K562 (cell line): ENCODE measurements around the gene CD300A. TPM values are rescaled to one million over a fixed set of nuclear protein-coding genes. Genes with fewer than 3 reads are reported as not detected.

Source experiments
- CHCHD3 ChIP-seq: fragments of 250-450 bp; sonication (Bioruptor Pico); IDR thresholded peaks from 2 replicates; pipeline ENCODE4 v2.1.2; 2022; ENCODE audit warnings: mild to moderate bottlenecking
- DMBX1 ChIP-seq: fragments of 250-450 bp; sonication (Bioruptor Pico); IDR thresholded peaks from 2 replicates; pipeline ENCODE4 v1.8.0; 2022; ENCODE audit warnings: inconsistent platforms, mild to moderate bottlenecking, moderate library complexity, borderline replicate concordance
- E2F3 ChIP-seq: fragments of 250-450 bp; sonication (Bioruptor Pico); IDR thresholded peaks from 2 replicates; pipeline ENCODE4 v1.4.0; 2020; ENCODE audit warnings: mild to moderate bottlenecking
- GTF2A2 ChIP-seq: IDR thresholded peaks from 2 replicates; pipeline ENCODE4 v1.6.1; 2016; ENCODE audit warnings: mild to moderate bottlenecking, missing genetic modification characterization, missing compliant biosample characterization
- KDM1A ChIP-seq, 2 experiments: fragments of 450-650 bp; IDR thresholded peaks; 2 replicates each; pipeline ENCODE4 v1.6.1; 2016; ENCODE audit warnings: mild to moderate bottlenecking in 2 of 2
- MBD2 ChIP-seq: sonication (generic); IDR thresholded peaks from 2 replicates; pipeline ENCODE4 v1.6.1; 2016; ENCODE audit warnings: low read depth, borderline replicate concordance
- TEAD1 ChIP-seq, 2 experiments: fragments of 450-650 bp in 1 of 2; sonication (generic) in 1 of 2; formaldehyde crosslinking; IDR thresholded peaks; 2 replicates each; pipeline versions ENCODE4 v1.4.0 to v1.8.0; 2020 to 2022; ENCODE audit warnings: mild to moderate bottlenecking in 2 of 2, missing genetic modification reagents in 1 of 2
- polyA plus RNA-seq, 8 experiments: library from polyadenylated mRNA; depleted of rRNA in 4 of 8; stranded (reverse) in 5 of 8; unstranded in 3 of 8; fragments of >200 nt; fragmentation: Nextera tagmentation in 2 of 8; fragmentation: Illumina TruSeq in 1 of 8; extraction: Ambion mirVana in 2 of 8; extraction: Trizol in 1 of 8; gene quantifications; 2 replicates each; pipeline versions ENCODE4 v1.2.1 to v1.2.3, GENCODE V29; 2011 to 2014; ENCODE audit warnings: inconsistent platforms in 1 of 8, missing spikeins in 1 of 8
- total RNA-seq, 7 experiments: library from RNA; depleted of rRNA in 6 of 7; stranded (reverse); fragments of >200 nt in 6 of 7; fragmentation: Illumina TruSeq in 2 of 7; extraction: Trizol in 2 of 7; gene quantifications; 2 replicates each; pipeline versions ENCODE4 v1.2.1 to v1.2.3, GENCODE V29; 2011 to 2021; ENCODE audit warnings: low replicate concordance in 1 of 7
- TF ChIP-seq, protein P1 (sequence below): fragments of 200-800 bp; sonication (Bioruptor generic); IDR thresholded peaks from 2 replicates; pipeline ENCODE4 v1.6.1; 2017; ENCODE audit warnings: missing genetic modification characterization, missing compliant biosample characterization
- TF ChIP-seq, protein P2 (sequence below): sonication (generic); formaldehyde crosslinking; IDR thresholded peaks from 2 replicates; pipeline ENCODE4 v1.8.1; 2023; ENCODE audit warnings: missing genetic modification reagents, mild to moderate bottlenecking, borderline replicate concordance
- TF ChIP-seq, protein P3 (sequence below): sonication (generic); formaldehyde crosslinking; IDR thresholded peaks from 2 replicates; pipeline ENCODE4 v1.8.0; 2022; ENCODE audit warnings: missing genetic modification reagents, mild to moderate bottlenecking, borderline replicate concordance
- TF ChIP-seq, protein P4 (sequence below), 2 experiments: fragments of 200-800 bp in 1 of 2; sonication (Bioruptor generic) in 1 of 2; sonication (generic) in 1 of 2; formaldehyde crosslinking in 1 of 2; IDR thresholded peaks in 1 of 2; conservative IDR thresholded peaks in 1 of 2; 2 replicates each; pipeline versions ENCODE4 v1.5.0 to v1.6.1; 2016 to 2020; ENCODE audit warnings: missing compliant biosample characterization in 1 of 2, missing genetic modification characterization in 1 of 2, missing genetic modification reagents in 1 of 2

The CD300A gene
- total and polyA plus RNA-seq, 9 of the 15 experiments (the other 6 are each of a cell fraction or from before 2014, with no cell fraction given) = 0.21 to 1.7 (median 0.41) TPM; not detected in 1

DNA sequence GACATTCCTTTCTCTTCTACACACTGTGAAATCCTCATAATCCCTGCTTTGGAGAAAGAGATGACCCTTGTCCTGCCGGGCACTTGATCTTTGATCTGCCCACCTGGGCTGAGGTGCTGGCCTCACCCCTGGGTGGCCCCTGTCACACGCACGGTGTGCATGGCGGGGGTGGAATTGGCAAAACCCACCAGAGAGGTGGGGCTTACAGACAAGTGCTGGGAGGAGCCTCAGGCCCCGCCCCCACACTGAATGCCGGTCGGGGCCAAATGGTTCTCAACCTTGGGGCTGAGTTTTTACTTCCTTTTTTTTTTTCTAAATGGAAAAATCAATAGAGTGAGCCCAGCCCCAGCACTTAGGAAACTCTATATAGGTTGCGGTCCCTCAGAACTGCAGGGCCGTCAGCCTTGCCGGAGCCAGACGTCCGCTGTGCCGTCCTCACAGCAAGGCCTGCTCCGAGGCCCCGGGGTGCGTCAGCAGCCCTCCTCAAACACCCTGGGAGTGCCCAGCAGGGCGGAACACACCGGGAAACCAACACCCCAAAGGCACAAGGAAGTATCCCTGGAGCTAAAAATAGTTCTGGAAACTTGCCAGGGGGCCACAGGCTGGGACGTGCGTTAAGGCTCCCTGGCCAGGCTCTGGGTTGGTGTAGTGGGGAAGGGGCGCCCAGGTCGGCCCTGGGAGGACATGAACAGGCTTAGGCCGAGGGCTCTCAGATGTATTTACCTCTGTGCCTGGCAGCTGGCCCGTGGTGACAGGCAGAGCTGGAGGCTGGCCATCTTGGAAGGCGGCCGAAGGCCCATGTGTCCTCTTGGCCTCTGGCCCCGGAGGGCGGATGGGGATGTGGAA lies 23.5 kb upstream of the CD300A start (continued):
- TF ChIP-seq, protein P1, sequence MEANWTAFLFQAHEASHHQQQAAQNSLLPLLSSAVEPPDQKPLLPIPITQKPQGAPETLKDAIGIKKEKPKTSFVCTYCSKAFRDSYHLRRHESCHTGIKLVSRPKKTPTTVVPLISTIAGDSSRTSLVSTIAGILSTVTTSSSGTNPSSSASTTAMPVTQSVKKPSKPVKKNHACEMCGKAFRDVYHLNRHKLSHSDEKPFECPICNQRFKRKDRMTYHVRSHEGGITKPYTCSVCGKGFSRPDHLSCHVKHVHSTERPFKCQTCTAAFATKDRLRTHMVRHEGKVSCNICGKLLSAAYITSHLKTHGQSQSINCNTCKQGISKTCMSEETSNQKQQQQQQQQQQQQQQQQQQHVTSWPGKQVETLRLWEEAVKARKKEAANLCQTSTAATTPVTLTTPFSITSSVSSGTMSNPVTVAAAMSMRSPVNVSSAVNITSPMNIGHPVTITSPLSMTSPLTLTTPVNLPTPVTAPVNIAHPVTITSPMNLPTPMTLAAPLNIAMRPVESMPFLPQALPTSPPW = peak; percentile 65; the same call in 1 of the 2 replicates
- TF ChIP-seq E2F3 (no peak), GTF2A2 (no peak), DMBX1 (CRISPR knock-in tag) (no peak), CHCHD3 (CRISPR knock-in tag) (no peak), TEAD1 (CRISPR knock-in tag; IDR thresholded peaks at IDR 0.05) (no peak), KDM1A (IDR thresholded peaks at IDR 0.05) (no peak), MBD2 (no peak)
- TF ChIP-seq, protein P2, sequence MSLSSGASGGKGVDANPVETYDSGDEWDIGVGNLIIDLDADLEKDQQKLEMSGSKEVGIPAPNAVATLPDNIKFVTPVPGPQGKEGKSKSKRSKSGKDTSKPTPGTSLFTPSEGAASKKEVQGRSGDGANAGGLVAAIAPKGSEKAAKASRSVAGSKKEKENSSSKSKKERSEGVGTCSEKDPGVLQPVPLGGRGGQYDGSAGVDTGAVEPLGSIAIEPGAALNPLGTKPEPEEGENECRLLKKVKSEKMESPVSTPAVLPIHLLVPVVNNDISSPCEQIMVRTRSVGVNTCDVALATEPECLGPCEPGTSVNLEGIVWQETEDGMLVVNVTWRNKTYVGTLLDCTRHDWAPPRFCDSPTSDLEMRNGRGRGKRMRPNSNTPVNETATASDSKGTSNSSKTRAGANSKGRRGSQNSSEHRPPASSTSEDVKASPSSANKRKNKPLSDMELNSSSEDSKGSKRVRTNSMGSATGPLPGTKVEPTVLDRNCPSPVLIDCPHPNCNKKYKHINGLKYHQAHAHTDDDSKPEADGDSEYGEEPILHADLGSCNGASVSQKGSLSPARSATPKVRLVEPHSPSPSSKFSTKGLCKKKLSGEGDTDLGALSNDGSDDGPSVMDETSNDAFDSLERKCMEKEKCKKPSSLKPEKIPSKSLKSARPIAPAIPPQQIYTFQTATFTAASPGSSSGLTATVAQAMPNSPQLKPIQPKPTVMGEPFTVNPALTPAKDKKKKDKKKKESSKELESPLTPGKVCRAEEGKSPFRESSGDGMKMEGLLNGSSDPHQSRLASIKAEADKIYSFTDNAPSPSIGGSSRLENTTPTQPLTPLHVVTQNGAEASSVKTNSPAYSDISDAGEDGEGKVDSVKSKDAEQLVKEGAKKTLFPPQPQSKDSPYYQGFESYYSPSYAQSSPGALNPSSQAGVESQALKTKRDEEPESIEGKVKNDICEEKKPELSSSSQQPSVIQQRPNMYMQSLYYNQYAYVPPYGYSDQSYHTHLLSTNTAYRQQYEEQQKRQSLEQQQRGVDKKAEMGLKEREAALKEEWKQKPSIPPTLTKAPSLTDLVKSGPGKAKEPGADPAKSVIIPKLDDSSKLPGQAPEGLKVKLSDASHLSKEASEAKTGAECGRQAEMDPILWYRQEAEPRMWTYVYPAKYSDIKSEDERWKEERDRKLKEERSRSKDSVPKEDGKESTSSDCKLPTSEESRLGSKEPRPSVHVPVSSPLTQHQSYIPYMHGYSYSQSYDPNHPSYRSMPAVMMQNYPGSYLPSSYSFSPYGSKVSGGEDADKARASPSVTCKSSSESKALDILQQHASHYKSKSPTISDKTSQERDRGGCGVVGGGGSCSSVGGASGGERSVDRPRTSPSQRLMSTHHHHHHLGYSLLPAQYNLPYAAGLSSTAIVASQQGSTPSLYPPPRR (CRISPR knock-in tag) = no peak
- TF ChIP-seq, protein P3, sequence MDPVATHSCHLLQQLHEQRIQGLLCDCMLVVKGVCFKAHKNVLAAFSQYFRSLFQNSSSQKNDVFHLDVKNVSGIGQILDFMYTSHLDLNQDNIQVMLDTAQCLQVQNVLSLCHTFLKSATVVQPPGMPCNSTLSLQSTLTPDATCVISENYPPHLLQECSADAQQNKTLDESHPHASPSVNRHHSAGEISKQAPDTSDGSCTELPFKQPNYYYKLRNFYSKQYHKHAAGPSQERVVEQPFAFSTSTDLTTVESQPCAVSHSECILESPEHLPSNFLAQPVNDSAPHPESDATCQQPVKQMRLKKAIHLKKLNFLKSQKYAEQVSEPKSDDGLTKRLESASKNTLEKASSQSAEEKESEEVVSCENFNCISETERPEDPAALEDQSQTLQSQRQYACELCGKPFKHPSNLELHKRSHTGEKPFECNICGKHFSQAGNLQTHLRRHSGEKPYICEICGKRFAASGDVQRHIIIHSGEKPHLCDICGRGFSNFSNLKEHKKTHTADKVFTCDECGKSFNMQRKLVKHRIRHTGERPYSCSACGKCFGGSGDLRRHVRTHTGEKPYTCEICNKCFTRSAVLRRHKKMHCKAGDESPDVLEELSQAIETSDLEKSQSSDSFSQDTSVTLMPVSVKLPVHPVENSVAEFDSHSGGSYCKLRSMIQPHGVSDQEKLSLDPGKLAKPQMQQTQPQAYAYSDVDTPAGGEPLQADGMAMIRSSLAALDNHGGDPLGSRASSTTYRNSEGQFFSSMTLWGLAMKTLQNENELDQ (CRISPR knock-in tag) = no peak
- TF ChIP-seq, protein P4, sequence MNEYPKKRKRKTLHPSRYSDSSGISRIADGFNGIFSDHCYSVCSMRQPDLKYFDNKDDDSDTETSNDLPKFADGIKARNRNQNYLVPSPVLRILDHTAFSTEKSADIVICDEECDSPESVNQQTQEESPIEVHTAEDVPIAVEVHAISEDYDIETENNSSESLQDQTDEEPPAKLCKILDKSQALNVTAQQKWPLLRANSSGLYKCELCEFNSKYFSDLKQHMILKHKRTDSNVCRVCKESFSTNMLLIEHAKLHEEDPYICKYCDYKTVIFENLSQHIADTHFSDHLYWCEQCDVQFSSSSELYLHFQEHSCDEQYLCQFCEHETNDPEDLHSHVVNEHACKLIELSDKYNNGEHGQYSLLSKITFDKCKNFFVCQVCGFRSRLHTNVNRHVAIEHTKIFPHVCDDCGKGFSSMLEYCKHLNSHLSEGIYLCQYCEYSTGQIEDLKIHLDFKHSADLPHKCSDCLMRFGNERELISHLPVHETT (CRISPR knock-in tag; conservative IDR thresholded peaks at IDR 0.05 in 1 of 2, IDR thresholded peaks at IDR 0.05 in 1 of 2) = peak in 1 of 2 experiments; percentile 70; a peak in 1 of 4 replicates
